Activated CD4-positive, CD25-positive, alpha-beta regulatory T cell treated with anti-CD3 and anti-CD28 coated beads, Interleukin-2, amount 50 U/mL, for 72 hours (primary cell): ENCODE data around the gene USB1.
"Not testable (repeated sequence)": the region's sequence is repeated elsewhere in the genome, so short reads cannot be mapped to it uniquely, and the experiment has no call there.

Experiments used
- DNase-seq: peaks from one replicate; pipeline ENCODE4 v3.0.0; 2021

USB1 gene

GRCh38 chr16:57996406-57997175, 4.6 kb upstream of the USB1 start:
- DNase-seq, result no peak

GRCh38 chr16:57997176-57997527, 4.1 kb upstream of the USB1 start:
- DNase-seq, result no peak

- DNase-seq, result no peak
Observed at GRCh38 chr16:57997528-57998265, 3.5 kb upstream of the USB1 start.

- no peak for DNase-seq
Observed at GRCh38 chr16:57998486-57998885, 2.7 kb upstream of the USB1 start.

GRCh38 chr16:57998992-57999365, 2.2 kb upstream of the USB1 start:
- no peak for DNase-seq

- no peak for DNase-seq
Observed at GRCh38 chr16:57999366-57999970, 1.7 kb upstream of the USB1 start.

- peak; percentile 46 for DNase-seq
Observed at GRCh38 chr16:57999971-58000705, 1.1 kb upstream of the USB1 start, which contains the start of gene ZNF319. ZNF319 (minus strand) TSS chr16:58000672; CDS start chr16:57998265, 2,407 bp downstream.

- no peak for DNase-seq
Observed at GRCh38 chr16:58001781-58002415, 691 bp downstream of the USB1 start.

- DNase-seq, result no peak
Observed at GRCh38 chr16:58002416-58002800, 1.2 kb downstream of the USB1 start.

GRCh38 chr16:58002936-58003335, 1.7 kb downstream of the USB1 start:
- no peak for DNase-seq

GRCh38 chr16:58004736-58005135, 3.5 kb downstream of the USB1 start:
- DNase-seq, result not testable (repeated sequence)

- no peak for DNase-seq
Observed at GRCh38 chr16:58009856-58010416, 8.7 kb downstream of the USB1 start.

- DNase-seq, result no peak
Observed at GRCh38 chr16:58010886-58011285, 9.7 kb downstream of the USB1 start.

- DNase-seq, result no peak
Observed at GRCh38 chr16:58011652-58012051, 10.4 kb downstream of the USB1 start.

- no peak for DNase-seq
Observed at GRCh38 chr16:58012481-58012880, 11.3 kb downstream of the USB1 start.

- no peak for DNase-seq
Observed at GRCh38 chr16:58013201-58013956, 12.2 kb downstream of the USB1 start.

GRCh38 chr16:58016840-58017446, 15.7 kb downstream of the USB1 start:
- no peak for DNase-seq

- DNase-seq, result no peak
Observed at GRCh38 chr16:58018803-58019202, 17.6 kb downstream of the USB1 start.

- DNase-seq, result no peak
Observed at GRCh38 chr16:58019866-58020538, 18.8 kb downstream of the USB1 start.
